ENCODE measurements around the gene LTBP1.

LTBP1 gene

DNA sequence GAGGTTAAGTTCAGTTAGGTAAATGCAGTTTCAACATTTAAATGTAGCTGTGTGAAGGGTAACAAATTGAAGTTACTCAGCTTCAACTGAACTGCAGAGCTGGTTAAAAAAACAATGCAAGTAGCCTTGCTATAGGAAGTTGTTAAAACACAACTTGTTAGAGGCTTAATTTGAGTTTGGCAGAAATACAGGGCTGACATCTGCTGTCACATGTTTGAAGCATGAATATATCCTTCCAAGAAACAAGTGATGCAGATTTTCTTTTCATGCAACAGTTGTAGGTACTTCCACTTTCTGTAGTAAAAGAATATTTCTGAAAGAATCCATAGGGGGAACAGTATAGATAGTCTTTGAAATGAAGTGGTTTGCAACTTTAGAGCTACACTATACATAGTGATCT is 321.0 kb downstream of the LTBP1 start:
- no peak for DNase-seq (ENCODE audit: low read depth)

DNA sequence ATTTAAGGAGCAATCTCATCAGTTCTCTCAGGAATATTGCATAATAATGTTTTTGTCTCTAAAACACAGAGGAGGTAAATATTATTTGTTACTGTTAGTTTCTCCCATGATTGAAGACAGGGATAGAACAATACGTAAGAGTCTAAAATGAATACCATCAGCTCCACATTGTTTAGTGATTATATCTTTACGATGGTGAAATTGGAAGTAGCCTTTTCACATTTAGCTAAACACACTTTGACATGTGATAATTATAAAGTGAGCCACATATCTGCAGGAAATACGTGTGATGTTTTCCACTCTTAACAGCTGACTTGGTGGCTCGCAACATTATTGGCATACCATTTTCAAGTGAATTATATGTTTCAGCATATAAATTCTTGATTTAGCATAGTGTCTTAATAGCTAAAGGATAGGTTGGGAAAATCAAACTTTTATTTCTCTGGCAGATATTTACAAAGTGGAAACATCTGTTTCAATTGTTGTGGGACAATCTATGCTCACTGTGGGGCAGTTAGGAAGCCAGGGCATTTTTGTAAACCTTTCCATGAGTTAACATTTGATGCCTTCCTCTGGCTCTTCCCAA is 321.6 kb downstream of the LTBP1 start:
- DNase-seq (ENCODE audit: low read depth) = no peak

DNA sequence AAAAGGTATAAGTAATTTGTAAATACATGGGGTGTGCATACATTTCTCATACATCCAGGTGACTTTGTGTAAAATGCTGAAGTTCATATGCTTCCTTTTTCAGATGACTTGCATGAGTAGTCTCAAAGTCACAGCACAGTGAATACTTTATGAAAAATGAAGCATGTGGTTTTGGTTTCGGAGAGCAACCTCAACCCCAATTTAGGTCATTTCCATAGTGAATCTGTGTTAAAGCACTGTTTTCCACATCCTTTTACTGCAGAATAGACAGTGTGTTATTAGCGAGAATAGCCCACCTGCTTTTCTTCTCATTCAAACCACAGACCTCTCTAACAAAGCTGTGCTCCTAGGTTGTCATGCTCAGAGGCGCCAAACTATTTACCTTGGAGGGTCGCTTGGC is 325.2 kb downstream of the LTBP1 start:
- no peak for DNase-seq (ENCODE audit: low read depth)

DNA sequence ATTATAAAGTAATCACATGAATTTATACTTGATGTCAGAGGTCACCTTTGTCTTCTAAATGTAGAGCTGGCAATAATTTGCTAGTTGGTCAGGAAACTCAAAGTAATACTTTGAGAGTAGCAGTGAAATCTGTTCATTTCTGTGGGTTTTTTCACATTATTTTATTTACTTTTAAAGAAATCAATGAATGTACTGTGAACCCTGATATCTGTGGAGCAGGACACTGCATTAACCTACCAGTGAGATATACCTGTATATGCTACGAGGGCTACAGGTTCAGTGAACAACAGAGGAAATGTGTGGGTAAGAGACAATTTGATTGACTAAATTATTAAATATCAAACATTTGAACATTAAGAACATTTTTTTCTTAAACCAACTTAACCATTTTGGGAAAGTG is 326.7 kb downstream of the LTBP1 start:
- DNase-seq (ENCODE audit: low read depth) = no peak

DNA sequence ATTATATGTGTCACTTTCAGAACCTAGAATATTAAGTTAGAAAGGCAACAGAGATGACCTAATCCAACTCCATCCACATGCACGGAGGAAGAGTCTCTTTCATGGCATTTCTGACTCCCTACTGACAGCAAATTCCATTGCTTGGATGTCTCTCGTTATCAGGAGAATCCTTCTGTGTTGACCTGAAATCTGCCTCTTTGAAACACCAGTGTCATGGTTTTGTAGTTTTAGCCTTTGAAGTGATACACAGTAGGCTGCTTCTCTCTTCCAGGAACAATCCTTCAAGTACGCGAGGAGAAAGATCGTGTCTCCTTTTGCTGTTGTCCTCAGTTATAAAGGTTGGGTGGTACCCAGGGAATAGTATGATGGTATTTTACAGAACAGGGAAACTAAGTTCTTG is 327.8 kb downstream of the LTBP1 start:
- no peak for DNase-seq (ENCODE audit: low read depth)

DNA sequence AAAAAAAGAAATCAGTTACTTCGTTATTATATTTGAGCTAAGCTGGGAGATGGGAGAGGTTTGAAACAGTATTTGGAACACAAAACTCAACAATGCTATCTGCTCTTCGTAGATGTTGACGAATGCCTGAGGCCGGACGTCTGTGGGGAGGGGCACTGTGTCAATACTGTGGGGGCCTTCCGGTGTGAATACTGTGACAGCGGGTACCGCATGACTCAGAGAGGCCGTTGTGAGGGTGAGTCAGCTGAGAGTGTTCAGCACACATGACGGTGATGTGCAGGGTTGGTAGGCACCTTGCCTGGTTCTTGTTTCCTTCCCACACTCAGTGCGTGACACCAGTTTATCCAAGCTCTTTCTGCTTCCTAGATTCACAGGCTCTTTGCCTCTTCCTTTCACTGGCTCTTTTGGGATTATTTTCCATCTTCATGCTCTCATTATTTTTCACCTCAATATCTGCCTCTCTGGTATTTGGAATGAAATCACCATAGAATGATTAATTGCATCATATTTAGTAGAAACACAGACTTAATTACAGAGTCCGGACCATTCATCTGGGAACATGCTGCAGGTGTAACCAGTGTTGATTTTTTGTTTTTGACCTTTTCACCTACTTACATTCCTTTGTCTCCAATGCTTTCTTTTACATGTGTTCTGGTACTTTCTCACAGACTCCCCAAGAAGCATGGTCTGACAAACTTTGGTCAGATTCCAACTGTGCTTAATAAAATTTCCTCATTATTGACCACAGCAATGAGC is 329.1 kb downstream of the LTBP1 start:
- no peak for DNase-seq (ENCODE audit: low read depth)

DNA sequence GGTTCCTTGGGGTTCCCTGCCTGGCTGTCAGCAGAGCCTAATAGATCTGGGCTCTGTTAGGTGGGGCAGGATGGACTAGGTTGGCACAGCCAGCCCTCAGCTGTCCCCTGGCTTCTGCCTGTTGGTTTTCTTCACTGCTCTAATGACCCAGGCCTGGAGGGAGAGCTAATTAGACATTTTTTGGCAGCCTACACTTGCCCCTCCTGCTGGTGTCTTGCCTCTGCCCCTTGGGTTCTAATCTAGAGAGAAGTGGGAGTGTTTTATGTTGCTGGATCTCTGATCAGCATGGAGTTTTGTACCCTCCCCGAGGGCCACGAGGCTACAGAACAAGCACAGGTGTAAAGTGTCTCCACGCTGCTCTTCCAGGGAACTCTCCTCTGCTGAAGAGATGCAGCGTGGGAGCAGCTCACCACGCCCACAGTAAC is 330.3 kb downstream of the LTBP1 start:
- no peak for DNase-seq (ENCODE audit: low read depth)

DNA sequence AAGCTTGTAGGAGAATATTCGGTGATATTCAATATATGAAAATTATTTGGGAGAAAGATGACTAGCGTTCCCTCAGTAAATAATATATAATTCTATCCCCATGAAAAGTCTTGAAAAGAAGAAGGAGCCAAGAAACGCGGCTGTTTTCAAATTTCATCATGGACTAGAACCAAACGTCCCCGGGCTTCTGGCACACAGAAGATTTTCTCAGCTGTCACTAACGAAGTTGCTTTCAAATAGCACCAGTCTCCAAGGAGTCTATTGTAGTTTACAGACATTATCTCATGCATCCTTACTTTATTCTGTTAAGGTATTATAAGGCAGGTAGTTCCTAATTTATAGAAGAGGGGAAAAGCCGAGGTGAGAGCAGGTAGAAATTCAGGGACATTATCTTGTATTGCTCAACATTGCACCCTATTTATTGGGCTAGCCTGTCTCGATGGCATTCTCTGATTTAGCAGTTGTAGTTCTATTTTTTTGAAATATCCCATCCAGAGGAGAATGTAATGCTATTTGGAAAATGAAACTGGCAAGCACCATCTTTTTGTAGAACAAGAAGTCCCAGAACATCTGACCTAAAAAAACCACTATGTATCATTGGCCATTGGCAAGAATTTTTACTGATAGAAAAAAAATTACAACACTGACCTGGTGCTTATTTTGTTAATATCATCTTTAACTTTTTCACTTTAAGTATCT is 331.6 kb downstream of the LTBP1 start:
- no peak for DNase-seq (ENCODE audit: low read depth)

DNA sequence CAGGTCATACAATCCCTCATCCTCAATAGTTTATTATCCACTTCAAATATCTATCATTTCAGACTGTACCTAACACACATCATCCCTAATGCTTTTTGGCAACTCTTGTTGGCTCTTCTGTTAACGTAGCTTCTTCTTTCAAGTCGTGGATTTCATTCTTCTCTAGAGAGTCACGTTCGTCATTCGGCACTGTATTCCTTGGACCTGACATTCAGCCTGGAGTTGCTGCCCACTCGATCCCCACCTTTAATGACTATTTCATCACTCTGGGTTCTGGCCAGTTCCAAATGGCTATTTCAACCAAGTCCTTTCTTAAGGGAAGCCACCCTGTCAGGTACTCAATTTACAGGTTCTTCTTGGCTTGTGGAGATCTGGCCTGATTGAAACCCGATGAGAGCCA is 337.5 kb downstream of the LTBP1 start:
- DNase-seq (ENCODE audit: low read depth) = no peak

DNA sequence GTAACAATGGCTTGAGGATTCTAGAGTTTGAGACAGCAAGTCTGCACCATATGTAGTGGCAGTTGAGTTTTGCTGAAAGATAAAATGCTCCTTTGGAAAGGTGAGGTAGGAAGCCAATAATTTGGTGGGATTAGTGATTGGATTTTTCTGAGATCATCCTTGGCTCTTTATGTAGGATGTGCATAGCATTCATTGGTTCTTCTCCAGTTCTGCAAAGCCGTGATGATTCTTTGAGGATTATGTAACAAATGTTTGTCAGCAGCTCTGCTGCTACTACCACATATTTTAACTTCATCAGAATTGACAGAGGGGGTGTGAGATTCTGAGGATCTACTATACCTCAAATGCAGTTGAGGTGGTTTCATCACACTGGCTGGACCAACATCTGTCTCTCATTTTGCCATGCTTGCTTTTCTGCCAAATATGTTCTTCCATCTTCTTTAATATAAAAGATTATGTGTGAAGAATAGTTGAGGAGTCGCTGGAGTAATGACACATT is 340.8 kb downstream of the LTBP1 start:
- no peak for DNase-seq (ENCODE audit: low read depth)

DNA sequence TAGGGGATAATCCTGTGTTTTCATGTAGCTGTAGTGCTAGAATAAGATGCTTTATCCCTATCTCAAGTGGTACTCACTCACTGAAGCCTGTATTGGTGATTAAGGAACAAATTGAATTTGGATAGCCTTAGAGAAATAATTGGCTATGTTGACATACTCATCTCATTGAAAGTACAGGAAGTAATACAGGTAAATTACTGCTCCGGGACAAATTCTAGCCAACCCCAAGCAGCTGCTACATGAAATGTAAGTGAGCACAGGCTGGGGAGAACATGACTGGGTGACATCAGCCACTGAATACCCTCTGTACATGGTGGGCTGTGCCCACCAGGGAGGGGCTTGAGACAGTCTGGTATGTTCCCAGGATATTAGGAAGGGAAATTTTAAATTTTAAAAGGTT is 341.3 kb downstream of the LTBP1 start:
- no peak for DNase-seq (ENCODE audit: low read depth)

DNA sequence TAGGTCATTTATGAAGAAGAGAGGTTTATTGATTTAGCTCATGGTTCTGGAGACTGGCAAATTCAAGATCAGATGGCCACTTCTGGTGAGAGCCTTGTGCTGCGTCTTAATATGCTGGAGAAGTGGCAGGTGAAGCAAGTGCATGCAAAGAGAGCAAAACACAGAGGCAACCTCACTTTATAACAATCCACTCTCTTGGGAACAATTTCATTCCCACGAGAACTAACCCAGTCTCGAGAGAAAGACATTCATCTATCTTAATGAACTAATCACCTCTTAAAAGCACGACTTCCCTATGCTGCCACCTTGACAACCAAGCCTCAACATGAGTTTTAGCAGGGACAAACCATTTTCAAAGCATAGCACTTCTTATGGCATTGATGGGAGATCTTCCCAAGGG is 343.2 kb downstream of the LTBP1 start:
- no peak for DNase-seq (ENCODE audit: low read depth)

DNA sequence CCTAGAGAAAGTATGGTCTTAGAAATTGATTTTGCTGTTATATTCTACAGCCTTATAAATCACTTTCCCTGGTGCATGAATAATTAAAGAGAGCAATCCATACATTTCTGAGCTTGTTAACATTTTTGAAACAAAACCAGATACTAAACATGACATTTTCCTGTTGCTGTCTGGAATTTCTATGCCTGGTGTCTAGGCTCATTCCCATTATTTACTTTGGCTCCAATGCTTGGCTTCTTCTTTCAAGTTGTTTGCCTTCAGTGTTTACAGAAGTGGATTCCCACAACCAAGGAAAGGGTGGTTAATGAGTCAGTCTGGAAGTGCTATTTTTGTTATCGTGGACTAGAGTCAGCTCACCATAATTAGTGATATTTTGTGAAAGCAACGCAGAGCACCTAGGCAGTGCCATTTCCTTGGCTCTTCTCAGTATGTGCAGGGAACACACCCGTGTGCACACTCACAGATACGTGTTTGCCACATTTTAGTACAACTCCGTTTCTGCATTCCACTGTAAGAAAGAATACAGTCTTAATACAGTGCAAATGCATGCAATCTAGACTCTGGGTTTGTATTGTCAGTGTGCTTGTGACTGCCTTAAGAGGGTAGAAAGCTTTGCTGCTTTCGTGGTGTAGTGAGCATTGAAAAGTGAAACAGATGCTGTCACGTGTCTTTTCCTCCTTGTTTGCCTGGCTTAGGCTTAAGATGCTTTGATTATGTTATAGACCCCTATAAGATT is 344.7 kb downstream of the LTBP1 start:
- DNase-seq (ENCODE audit: low read depth) = no peak

DNA sequence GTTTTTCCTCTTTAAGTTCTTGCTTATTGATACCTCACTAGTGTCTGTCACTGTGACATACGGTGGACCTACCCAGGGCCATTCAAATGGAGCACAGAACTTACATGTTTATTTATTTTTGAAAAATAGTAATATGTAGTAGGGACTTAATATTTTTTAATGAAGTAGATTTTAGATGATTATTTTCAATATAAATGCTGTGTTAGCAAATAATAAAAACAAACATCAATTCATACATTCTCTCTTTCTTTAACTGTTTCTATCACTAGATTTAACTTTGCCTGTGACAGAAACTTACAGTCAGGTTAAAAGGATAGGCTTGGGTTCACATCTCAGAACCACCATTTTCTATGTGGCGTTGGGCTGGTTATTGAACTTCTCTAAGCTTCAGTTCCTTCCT is 345.3 kb downstream of the LTBP1 start:
- no peak for DNase-seq (ENCODE audit: low read depth)

DNA sequence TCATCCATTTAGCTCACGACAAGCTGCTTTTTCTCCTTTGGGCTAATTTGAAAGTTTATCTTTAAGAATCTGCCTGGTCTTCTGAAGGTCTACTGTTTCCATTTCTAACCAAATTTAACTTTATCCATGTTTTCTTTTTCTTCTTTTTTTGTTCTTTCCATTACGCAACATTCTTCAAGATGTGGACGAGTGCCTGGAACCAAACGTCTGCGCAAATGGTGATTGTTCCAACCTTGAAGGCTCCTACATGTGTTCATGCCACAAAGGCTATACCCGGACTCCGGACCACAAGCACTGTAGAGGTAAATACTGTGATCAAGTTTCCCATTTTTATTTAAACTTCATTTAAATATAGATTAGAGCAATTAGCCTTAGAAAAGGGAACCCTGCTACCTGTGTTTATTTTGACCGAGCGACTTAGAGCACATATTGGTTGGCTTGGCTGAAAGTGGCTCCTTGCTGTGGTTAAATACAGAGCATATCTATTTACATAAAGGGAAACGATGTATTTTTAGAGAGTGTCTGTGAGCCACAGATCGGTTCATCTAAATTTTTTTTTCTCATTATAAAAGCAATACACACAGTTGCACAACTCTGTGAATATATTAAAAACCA is 346.3 kb downstream of the LTBP1 start:
- no peak for DNase-seq (ENCODE audit: low read depth)

DNA sequence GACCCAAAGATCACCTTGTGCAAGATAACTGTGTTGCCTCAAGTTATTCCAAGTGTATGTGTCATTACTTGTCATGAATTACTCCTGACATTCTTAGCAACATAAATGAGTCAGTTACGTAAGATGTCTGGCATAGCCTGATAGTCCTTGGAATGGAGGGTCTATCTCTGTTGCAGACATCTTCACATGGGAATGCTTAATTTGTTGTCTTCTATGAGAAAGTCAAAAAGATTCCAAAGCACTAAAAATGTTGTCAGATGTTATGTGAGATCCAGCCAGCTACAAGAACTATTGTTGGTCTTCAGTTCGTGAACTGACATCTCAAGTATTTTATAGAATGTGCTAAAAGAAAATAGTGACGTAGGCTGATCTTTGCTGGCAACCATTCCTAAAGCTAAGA is 351.5 kb downstream of the LTBP1 start:
- no peak for DNase-seq (ENCODE audit: low read depth)

DNA sequence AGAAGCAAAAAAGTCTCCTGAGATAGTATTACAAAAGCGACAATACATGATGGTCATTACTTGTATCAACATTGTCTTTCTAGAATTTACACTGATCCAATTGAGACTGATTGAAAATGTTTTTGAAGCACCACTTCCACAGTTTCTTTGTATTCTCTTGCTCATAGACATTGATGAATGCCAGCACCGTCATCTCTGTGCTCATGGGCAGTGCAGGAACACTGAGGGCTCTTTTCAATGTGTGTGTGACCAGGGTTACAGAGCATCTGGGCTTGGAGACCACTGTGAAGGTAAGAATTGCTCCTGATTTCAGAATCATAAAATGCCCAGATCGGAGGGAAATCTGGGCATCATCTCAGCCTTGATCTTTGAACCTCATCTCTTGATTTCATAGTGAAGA is 354.6 kb downstream of the LTBP1 start:
- DNase-seq (ENCODE audit: low read depth) = no peak

DNA sequence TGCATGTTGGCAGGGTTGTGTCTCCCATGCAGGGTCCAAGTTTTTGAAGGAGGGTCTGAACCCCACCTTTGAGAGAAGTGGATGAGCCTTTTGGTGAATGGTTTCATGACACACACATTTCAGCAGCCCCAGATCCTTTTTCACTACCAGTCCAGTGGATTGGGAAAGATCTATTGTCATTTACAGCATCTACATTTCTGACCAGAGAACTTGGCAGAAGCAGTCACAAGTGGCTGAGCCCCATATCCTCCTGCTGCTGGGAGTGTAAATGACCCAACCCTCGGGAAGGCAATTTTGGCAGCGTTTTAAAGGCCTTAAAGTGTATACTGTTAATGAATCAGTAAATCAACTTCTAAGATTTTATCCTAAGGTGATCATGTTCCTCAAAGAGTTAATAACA is 355.6 kb downstream of the LTBP1 start:
- DNase-seq (ENCODE audit: low read depth) = no peak

DNA sequence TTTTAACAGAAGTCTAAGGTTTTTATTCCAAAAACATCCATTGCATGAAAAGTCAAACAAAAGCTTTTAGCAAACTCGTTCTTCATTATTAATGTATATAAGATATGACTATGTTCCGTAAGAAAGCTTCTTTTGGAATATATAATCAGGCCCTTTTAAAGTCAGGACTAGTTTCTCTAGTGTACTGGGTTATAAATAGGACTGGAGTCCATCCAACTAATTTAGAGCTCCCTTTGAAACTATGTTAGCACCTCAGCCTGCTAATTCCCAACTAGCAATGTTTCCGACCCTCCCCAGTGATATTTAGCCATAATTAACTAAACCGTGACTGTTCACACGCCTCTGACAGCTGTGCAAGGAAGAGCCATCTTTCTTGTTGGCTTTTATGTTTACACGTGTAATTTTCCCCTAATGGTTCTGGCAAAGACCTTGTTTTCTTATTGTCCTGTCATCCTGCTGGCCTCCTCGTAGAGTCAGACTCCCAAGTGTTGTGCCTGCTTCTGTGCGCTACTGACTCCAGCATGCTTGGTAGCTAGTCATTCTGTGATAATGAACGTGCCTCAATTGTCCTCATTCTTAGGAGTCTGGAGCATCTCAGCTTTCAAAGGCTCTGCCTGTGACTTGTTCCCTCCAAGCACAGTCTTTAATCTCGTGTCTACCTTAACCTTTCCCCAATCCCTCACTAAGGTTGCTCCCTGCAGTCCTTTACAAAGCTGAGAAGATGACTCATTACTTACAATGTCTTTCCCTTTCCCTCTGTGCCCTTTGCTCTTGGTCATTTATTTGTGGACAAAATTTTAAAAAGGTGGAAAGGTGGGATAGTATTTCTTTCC is 357.5 kb downstream of the LTBP1 start:
- DNase-seq (ENCODE audit: low read depth) = no peak

DNA sequence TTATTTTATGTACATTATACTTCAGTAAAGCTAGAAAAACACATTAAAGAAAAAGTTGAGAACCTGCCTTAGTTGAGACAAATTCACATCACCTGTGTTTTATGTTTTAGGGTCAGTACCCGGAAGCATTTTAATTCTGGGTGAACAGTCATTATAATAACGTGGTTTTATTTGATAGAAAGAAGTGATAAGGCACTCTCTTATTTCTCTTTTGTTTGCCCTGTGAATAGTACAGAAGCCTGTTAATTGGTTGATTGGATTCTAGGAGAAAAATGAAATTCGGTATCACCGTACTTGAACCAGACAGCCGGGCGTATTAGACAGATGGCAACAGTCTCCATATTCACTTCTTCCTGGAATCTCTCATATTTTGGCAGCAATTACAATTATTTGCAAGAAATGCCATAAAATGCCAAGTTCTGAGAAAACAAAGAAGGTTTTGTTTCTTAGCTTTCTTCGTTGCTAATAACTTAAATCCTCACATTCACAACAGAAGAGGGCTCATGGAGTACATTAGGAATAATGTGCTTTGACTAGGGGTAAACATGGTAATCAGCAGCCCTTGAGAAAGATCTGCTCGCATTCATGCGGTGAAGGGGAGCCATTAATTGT is 361.0 kb downstream of the LTBP1 start:
- no peak for DNase-seq (ENCODE audit: low read depth)

DNA sequence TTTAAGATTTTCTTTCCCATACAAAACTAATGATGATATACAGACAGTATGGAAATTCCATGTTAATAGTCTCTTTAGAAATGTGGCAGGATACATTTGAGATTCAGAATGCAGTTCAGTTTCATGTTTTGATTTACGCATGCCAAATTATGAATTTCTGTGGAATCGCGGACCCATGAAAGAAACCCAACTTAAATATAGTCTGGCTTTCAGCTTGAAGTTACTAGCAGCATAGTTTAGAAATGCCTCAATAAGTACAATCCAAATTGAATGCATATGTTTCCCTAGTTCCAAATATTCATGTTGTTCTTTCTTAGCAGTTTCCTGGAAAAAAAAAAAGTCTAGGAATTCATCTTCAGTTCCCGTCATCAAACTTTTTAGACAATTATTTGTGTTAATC is 365.6 kb downstream of the LTBP1 start:
- no peak for DNase-seq (ENCODE audit: low read depth)
